HG02571 (cell line): ENCODE measurements around the gene MBL2.

Experiments used
- ATAC-seq: cut with Tn5 transposase; IDR thresholded peaks from one replicate; pipeline ENCODE4 v1.9.1; 2021; ENCODE audit warnings: mild to moderate bottlenecking, moderate library complexity; ENCODE audit not compliant: unreplicated experiment

MBL2 gene

GRCh38 chr10:52774182-52774581 lies 1.6 kb upstream of the MBL2 start:
- ATAC-seq, result no peak

- ATAC-seq, result no peak
Measured at GRCh38 chr10:52771534-52772445, 794 bp downstream of the MBL2 start.

- no peak for ATAC-seq
Measured at GRCh38 chr10:52770904-52771303, 1.7 kb downstream of the MBL2 start.

- no peak for ATAC-seq
Measured at GRCh38 chr10:52769966-52770365, 2.6 kb downstream of the MBL2 start.

GRCh38 chr10:52768001-52768532 lies 4.5 kb downstream of the MBL2 start:
- no peak for ATAC-seq

GRCh38 chr10:52762088-52762487 lies 10.5 kb downstream of the MBL2 start:
- ATAC-seq, result no peak

GRCh38 chr10:52759154-52759553 lies 13.4 kb downstream of the MBL2 start:
- ATAC-seq, result no peak

- ATAC-seq, result no peak
Measured at GRCh38 chr10:52758406-52758805, 14.2 kb downstream of the MBL2 start.

- no peak for ATAC-seq
Measured at GRCh38 chr10:52757773-52758172, 14.8 kb downstream of the MBL2 start.

- ATAC-seq, result no peak
Measured at GRCh38 chr10:52756966-52757365, 15.6 kb downstream of the MBL2 start.

GRCh38 chr10:52756295-52756694 lies 16.3 kb downstream of the MBL2 start:
- no peak for ATAC-seq

- ATAC-seq, result no peak
Measured at GRCh38 chr10:52755297-52756062, 17.1 kb downstream of the MBL2 start.

GRCh38 chr10:52752801-52753445 lies 19.7 kb downstream of the MBL2 start:
- ATAC-seq, result no peak

- ATAC-seq, result no peak
Measured at GRCh38 chr10:52752261-52752660, 20.3 kb downstream of the MBL2 start.

- ATAC-seq, result no peak
Measured at GRCh38 chr10:52751337-52751736, 21.2 kb downstream of the MBL2 start.

GRCh38 chr10:52750629-52751028 lies 22.0 kb downstream of the MBL2 start:
- no peak for ATAC-seq

GRCh38 chr10:52747694-52748093 lies 24.9 kb downstream of the MBL2 start:
- ATAC-seq, result no peak

GRCh38 chr10:52746169-52746568 lies 26.4 kb downstream of the MBL2 start:
- no peak for ATAC-seq

- no peak for ATAC-seq
Measured at GRCh38 chr10:52744057-52744805, 28.4 kb downstream of the MBL2 start.

GRCh38 chr10:52742731-52743130 lies 29.9 kb downstream of the MBL2 start:
- ATAC-seq, result no peak

GRCh38 chr10:52741851-52742250 lies 30.7 kb downstream of the MBL2 start:
- no peak for ATAC-seq
